ENCODE results near the gene HOXA13. TPM values are rescaled to one million over a fixed set of nuclear protein-coding genes. Genes with fewer than 3 reads are reported as not detected.

HOXA13 gene
- total and polyA plus RNA-seq, 2 experiments from 2014 or later = not detected

- Histone ChIP-seq H3K79me2 (replicated peaks; ENCODE audit: insufficient read depth) (no peaks in the 10 kb centered on the region), H3K4me3 (no peak overlapping the region), H3K4me2 (peak overlapping the region; percentile 17), H4K20me1 (replicated peaks; ENCODE audit: insufficient read depth) (peaks cover 17% of the 10 kb centered on the region), H3K27ac (ENCODE audit: low read depth) (no peak overlapping the region), H2AFZ (no peak overlapping the region), H3K27me3 (ENCODE audit: insufficient read depth) (peaks cover 100% of the 10 kb centered on the region), H3K9me2 (ENCODE audit: insufficient read depth) (no peaks in the 10 kb centered on the region), H3F3A (replicated peaks; ENCODE audit: low read depth) (peaks cover 12% of the 10 kb centered on the region; the same call in 1 of the 2 replicates), H3K36me3 (ENCODE audit: insufficient read depth) (no peaks in the 10 kb centered on the region), H3K4me1 (ENCODE audit: insufficient read depth) (peaks cover 43% of the 10 kb centered on the region)
- Mint-ChIP-seq H3K36me3 (ENCODE audit: low read depth) (no peaks in the 10 kb centered on the region; the same call in 2 of the 3 replicates), H3K4me3 (no peak overlapping the region), H3K4me1 (peaks cover 19% of the 10 kb centered on the region), H3K27ac (no peak overlapping the region), H3K27me3 (ENCODE audit: insufficient read depth, low read depth, poor library complexity) (peaks cover 98% of the 10 kb centered on the region), H3K9me3 (no peaks in the 10 kb centered on the region)
- no peak for ATAC-seq
- DNase-seq (ENCODE audit: low spot score) = no peak
- TF ChIP-seq ZNF331 (CRISPR knock-in tag; IDR thresholded peaks at IDR 0.05; ENCODE audit: low read depth) = no peak
- TF ChIP-seq, protein P1, sequence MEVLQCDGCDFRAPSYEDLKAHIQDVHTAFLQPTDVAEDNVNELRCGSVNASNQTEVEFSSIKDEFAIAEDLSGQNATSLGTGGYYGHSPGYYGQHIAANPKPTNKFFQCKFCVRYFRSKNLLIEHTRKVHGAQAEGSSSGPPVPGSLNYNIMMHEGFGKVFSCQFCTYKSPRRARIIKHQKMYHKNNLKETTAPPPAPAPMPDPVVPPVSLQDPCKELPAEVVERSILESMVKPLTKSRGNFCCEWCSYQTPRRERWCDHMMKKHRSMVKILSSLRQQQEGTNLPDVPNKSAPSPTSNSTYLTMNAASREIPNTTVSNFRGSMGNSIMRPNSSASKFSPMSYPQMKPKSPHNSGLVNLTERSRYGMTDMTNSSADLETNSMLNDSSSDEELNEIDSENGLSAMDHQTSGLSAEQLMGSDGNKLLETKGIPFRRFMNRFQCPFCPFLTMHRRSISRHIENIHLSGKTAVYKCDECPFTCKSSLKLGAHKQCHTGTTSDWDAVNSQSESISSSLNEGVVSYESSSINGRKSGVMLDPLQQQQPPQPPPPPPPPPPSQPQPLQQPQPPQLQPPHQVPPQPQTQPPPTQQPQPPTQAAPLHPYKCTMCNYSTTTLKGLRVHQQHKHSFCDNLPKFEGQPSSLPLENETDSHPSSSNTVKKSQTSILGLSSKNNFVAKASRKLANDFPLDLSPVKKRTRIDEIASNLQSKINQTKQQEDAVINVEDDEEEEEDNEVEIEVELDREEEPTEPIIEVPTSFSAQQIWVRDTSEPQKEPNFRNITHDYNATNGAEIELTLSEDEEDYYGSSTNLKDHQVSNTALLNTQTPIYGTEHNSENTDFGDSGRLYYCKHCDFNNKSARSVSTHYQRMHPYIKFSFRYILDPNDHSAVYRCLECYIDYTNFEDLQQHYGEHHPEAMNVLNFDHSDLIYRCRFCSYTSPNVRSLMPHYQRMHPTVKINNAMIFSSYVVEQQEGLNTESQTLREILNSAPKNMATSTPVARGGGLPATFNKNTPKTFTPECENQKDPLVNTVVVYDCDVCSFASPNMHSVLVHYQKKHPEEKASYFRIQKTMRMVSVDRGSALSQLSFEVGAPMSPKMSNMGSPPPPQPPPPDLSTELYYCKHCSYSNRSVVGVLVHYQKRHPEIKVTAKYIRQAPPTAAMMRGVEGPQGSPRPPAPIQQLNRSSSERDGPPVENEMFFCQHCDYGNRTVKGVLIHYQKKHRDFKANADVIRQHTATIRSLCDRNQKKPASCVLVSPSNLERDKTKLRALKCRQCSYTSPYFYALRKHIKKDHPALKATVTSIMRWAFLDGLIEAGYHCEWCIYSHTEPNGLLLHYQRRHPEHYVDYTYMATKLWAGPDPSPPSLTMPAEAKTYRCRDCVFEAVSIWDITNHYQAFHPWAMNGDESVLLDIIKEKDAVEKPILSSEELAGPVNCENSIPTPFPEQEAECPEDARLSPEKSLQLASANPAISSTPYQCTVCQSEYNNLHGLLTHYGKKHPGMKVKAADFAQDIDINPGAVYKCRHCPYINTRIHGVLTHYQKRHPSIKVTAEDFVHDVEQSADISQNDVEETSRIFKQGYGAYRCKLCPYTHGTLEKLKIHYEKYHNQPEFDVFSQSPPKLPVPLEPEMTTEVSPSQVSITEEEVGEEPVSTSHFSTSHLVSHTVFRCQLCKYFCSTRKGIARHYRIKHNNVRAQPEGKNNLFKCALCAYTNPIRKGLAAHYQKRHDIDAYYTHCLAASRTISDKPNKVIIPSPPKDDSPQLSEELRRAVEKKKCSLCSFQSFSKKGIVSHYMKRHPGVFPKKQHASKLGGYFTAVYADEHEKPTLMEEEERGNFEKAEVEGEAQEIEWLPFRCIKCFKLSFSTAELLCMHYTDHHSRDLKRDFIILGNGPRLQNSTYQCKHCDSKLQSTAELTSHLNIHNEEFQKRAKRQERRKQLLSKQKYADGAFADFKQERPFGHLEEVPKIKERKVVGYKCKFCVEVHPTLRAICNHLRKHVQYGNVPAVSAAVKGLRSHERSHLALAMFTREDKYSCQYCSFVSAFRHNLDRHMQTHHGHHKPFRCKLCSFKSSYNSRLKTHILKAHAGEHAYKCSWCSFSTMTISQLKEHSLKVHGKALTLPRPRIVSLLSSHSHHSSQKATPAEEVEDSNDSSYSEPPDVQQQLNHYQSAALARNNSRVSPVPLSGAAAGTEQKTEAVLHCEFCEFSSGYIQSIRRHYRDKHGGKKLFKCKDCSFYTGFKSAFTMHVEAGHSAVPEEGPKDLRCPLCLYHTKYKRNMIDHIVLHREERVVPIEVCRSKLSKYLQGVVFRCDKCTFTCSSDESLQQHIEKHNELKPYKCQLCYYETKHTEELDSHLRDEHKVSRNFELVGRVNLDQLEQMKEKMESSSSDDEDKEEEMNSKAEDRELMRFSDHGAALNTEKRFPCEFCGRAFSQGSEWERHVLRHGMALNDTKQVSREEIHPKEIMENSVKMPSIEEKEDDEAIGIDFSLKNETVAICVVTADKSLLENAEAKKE (CRISPR knock-in tag; IDR thresholded peaks at IDR 0.05) = no peak
- TF ChIP-seq EZH2 (IDR thresholded peaks at IDR 0.05; ENCODE audit: low read depth, unreplicated experiment) = peak; percentile 34
- no peak for TF ChIP-seq CREB1 (CRISPR knock-in tag; IDR thresholded peaks at IDR 0.05; ENCODE audit: low read depth)
- TF ChIP-seq ZNF114 (CRISPR knock-in tag; IDR thresholded peaks at IDR 0.05) = no peak
These were observed 24.2 kb upstream of the HOXA13 start for GRCh38 chr7:27223941-27224575.

Data from GM23338 (cell line).